K562 (cell line): ENCODE data around the gene CMTM1. TPM values are rescaled to one million over a fixed set of nuclear protein-coding genes. Genes with fewer than 3 reads are reported as not detected.

Experiments used
- CTBP1 ChIP-seq: fragments of 450-650 bp; IDR thresholded peaks from 2 replicates; pipeline ENCODE4 v1.6.1; 2016; ENCODE audit warnings: borderline replicate concordance
- DDX20 ChIP-seq: fragments of 450-650 bp; IDR thresholded peaks from 2 replicates; pipeline ENCODE4 v1.6.1; 2016; ENCODE audit warnings: missing genetic modification characterization, low read depth, mild to moderate bottlenecking, missing compliant biosample characterization, moderate library complexity
- E2F1 ChIP-seq: sonication (generic); formaldehyde crosslinking; IDR thresholded peaks from 2 replicates; pipeline ENCODE4 v1.8.1; 2023; ENCODE audit warnings: mild to moderate bottlenecking, missing genetic modification reagents, moderate library complexity
- ETS1 ChIP-seq: conservative IDR thresholded peaks from 2 replicates; pipeline ENCODE4 v1.6.1; 2011; ENCODE audit warnings: low read depth, mild to moderate bottlenecking, low read length; ENCODE audit not compliant: control insufficient read depth
- GTF3C2 ChIP-seq: IDR thresholded peaks from 3 replicates; pipeline ENCODE4 v1.6.1; 2011; ENCODE audit warnings: borderline replicate concordance, mild to moderate bottlenecking, moderate library complexity; ENCODE audit not compliant: insufficient read length; ENCODE audit errors: extremely low read depth
- HEY1 ChIP-seq: fragments of 250-450 bp; sonication (Bioruptor Pico); IDR thresholded peaks from 2 replicates; pipeline ENCODE4 v1.5.0; 2020; ENCODE audit warnings: mild to moderate bottlenecking, moderate library complexity, borderline replicate concordance
- HIVEP1 ChIP-seq: fragments of 250-450 bp; sonication (Bioruptor Pico); IDR thresholded peaks from 2 replicates; pipeline ENCODE4 v1.4.0; 2020; ENCODE audit warnings: mild to moderate bottlenecking
- KAT2B ChIP-seq: IDR thresholded peaks from one replicate; pipeline ENCODE4 v1.6.1; 2012; ENCODE audit warnings: low read depth, mild to moderate bottlenecking, control low read depth, inconsistent platforms, low read length, moderate library complexity
- KHSRP ChIP-seq: fragments of 450-650 bp; IDR thresholded peaks from 2 replicates; pipeline ENCODE4 v1.6.1; 2017
- KLF1 ChIP-seq: fragments of 450-650 bp; IDR thresholded peaks from 2 replicates; pipeline ENCODE4 v1.6.1; 2016; ENCODE audit warnings: missing genetic modification characterization, missing compliant biosample characterization
- MAFK ChIP-seq: IDR thresholded peaks from 2 replicates; pipeline ENCODE4 v1.6.1; 2011; ENCODE audit warnings: low read length, improper control_type of control experiment
- MAX ChIP-seq: sonication (generic); formaldehyde crosslinking; IDR thresholded peaks from 2 replicates; pipeline ENCODE4 v1.9.0; 2022; ENCODE audit warnings: mild to moderate bottlenecking, missing genetic modification reagents
- SIN3B ChIP-seq: fragments of 450-650 bp; IDR thresholded peaks from 2 replicates; pipeline ENCODE4 v1.6.1; 2017; ENCODE audit warnings: low read depth, mild to moderate bottlenecking, moderate library complexity
- SMAD3 ChIP-seq: fragments of 450-650 bp; formaldehyde crosslinking; conservative IDR thresholded peaks from 2 replicates; pipeline ENCODE4 v1.4.0; 2020; ENCODE audit warnings: mild to moderate bottlenecking
- SRF ChIP-seq, 2 experiments: fragments of 250-450, 450-650 bp in 1 of 2; sonication (Bioruptor Pico) in 1 of 2; sonication (generic) in 1 of 2; formaldehyde crosslinking; IDR thresholded peaks; 2 replicates each; pipeline versions ENCODE4 v1.5.0 to v1.5.1; 2020 to 2022; ENCODE audit warnings: mild to moderate bottlenecking in 1 of 2, missing genetic modification reagents in 1 of 2
- ZNF354B ChIP-seq: fragments of 250-450 bp; sonication (Bioruptor Pico); IDR thresholded peaks from 2 replicates; pipeline ENCODE4 v1.4.0; 2020
- polyA plus RNA-seq, 8 experiments: library from polyadenylated mRNA; depleted of rRNA in 4 of 8; stranded (reverse) in 5 of 8; unstranded in 3 of 8; fragments of >200 nt; fragmentation: Nextera tagmentation in 2 of 8; fragmentation: Illumina TruSeq in 1 of 8; extraction: Ambion mirVana in 2 of 8; extraction: Trizol in 1 of 8; gene quantifications; 2 replicates each; pipeline versions ENCODE4 v1.2.1 to v1.2.3, GENCODE V29; 2011 to 2014; ENCODE audit warnings: inconsistent platforms in 1 of 8, missing spikeins in 1 of 8
- total RNA-seq, 7 experiments: library from RNA; depleted of rRNA in 6 of 7; stranded (reverse); fragments of >200 nt in 6 of 7; fragmentation: Illumina TruSeq in 2 of 7; extraction: Trizol in 2 of 7; gene quantifications; 2 replicates each; pipeline versions ENCODE4 v1.2.1 to v1.2.3, GENCODE V29; 2011 to 2021; ENCODE audit warnings: low replicate concordance in 1 of 7
- TF ChIP-seq, protein P1 (sequence below): fragments of 450-650 bp; formaldehyde crosslinking; IDR thresholded peaks from 2 replicates; pipeline ENCODE4 v1.4.0; 2022; ENCODE audit warnings: missing genetic modification characterization
- TF ChIP-seq, protein P2 (sequence below): fragments of 250-450 bp; sonication (Bioruptor Pico); IDR thresholded peaks from 2 replicates; pipeline ENCODE4 v1.5.0; 2021; ENCODE audit warnings: mild to moderate bottlenecking, borderline replicate concordance

CMTM1 gene
- total and polyA plus RNA-seq, 9 of the 15 experiments (the other 6 are each of a cell fraction or from before 2014, with no cell fraction given), result 0.25 to 2.6 (median 1.1) TPM; not detected in 2

GRCh38 chr16:66588981-66589713 is 22.9 kb downstream of the CMTM1 start (continued):
- TF ChIP-seq, protein P1, sequence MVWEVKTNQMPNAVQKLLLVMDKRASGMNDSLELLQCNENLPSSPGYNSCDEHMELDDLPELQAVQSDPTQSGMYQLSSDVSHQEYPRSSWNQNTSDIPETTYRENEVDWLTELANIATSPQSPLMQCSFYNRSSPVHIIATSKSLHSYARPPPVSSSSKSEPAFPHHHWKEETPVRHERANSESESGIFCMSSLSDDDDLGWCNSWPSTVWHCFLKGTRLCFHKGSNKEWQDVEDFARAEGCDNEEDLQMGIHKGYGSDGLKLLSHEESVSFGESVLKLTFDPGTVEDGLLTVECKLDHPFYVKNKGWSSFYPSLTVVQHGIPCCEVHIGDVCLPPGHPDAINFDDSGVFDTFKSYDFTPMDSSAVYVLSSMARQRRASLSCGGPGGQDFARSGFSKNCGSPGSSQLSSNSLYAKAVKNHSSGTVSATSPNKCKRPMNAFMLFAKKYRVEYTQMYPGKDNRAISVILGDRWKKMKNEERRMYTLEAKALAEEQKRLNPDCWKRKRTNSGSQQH, result no peak
- 0 out of 2 replicates have a peak, but pooled peaks have one; percentile 32 for TF ChIP-seq MAX
- no peak for TF ChIP-seq ZNF354B (CRISPR knock-in tag)
- no peak for TF ChIP-seq SRF (CRISPR knock-in tag; IDR thresholded peaks at IDR 0.05)
- TF ChIP-seq KLF1 (tag), result no peak
- no peak for TF ChIP-seq DDX20 (tag)
- no peak for TF ChIP-seq KHSRP
- TF ChIP-seq CTBP1, result peak; percentile 32; the same call in 1 of the 2 replicates
- TF ChIP-seq MAFK, result no peak
- TF ChIP-seq, protein P2, sequence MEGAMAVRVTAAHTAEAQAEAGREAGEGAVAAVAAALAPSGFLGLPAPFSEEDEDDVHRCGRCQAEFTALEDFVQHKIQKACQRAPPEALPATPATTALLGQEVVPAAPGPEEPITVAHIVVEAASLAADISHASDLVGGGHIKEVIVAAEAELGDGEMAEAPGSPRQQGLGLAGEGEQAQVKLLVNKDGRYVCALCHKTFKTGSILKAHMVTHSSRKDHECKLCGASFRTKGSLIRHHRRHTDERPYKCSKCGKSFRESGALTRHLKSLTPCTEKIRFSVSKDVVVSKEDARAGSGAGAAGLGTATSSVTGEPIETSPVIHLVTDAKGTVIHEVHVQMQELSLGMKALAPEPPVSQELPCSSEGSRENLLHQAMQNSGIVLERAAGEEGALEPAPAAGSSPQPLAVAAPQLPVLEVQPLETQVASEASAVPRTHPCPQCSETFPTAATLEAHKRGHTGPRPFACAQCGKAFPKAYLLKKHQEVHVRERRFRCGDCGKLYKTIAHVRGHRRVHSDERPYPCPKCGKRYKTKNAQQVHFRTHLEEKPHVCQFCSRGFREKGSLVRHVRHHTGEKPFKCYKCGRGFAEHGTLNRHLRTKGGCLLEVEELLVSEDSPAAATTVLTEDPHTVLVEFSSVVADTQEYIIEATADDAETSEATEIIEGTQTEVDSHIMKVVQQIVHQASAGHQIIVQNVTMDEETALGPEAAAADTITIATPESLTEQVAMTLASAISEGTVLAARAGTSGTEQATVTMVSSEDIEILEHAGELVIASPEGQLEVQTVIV (CRISPR knock-in tag), result no peak
- no peak for TF ChIP-seq KAT2B
- no peak for TF ChIP-seq E2F1 (CRISPR knock-in tag)
- no peak for TF ChIP-seq GTF3C2
- no peak for TF ChIP-seq ETS1
- no peak for TF ChIP-seq SMAD3 (CRISPR knock-in tag)
- no peak for TF ChIP-seq HIVEP1
- TF ChIP-seq HEY1 (CRISPR knock-in tag), result no peak
- TF ChIP-seq SIN3B, result no peak
